Measurements from ENCODE around the gene STAMBP. TPM values are rescaled to one million over a fixed set of nuclear protein-coding genes. Genes with fewer than 3 reads are reported as not detected.

STAMBP gene
- total and polyA plus RNA-seq, 9 of the 15 experiments (the other 6 are each of a cell fraction or from before 2014, with no cell fraction given) = 36.9 to 75.2 (median 48.8) TPM

GRCh38 chr2:73852020-73852419, 23.3 kb downstream of the STAMBP start (continued):
- TF ChIP-seq MLLT1 (IDR thresholded peaks at IDR 0.05) (no peak), RREB1 (CRISPR knock-in tag; IDR thresholded peaks at IDR 0.05) (no peak), SMARCC2 (IDR thresholded peaks at IDR 0.05; ENCODE audit: low read depth) (peak; percentile 67), JUND (IDR thresholded peaks at IDR 0.05; ENCODE audit: borderline replicate concordance, low read depth, low read length) (peak; percentile 90), JUND (tag; IDR thresholded peaks at IDR 0.05; ENCODE audit: borderline replicate concordance, low read depth, low read length) (peak; percentile 88), NCOA2 (IDR thresholded peaks at IDR 0.05; ENCODE audit: partially characterized antibody in 2 of 2) (no peak), CHCHD3 (CRISPR knock-in tag; IDR thresholded peaks at IDR 0.05) (no peak), ZNF639 (CRISPR knock-in tag; conservative IDR thresholded peaks at IDR 0.05 in 1 of 2, IDR thresholded peaks at IDR 0.05 in 1 of 2) (no peak), PCBP2 (IDR thresholded peaks at IDR 0.05; ENCODE audit: low read depth, low read length, poor library complexity, severe bottlenecking) (no peak), CBFB (CRISPR knock-in tag; IDR thresholded peaks at IDR 0.05) (no peak), ZNF3 (CRISPR knock-in tag; IDR thresholded peaks at IDR 0.05) (no peak), PYGO2 (tag; IDR thresholded peaks at IDR 0.05) (no peak), ZFPM2 (CRISPR knock-in tag; IDR thresholded peaks at IDR 0.05) (no peak), KAT8 (IDR thresholded peaks at IDR 0.05; ENCODE audit: low read depth) (no peak), BRF2 (IDR thresholded peaks at IDR 0.05; ENCODE audit: borderline replicate concordance, insufficient read depth, insufficient read length) (no peak), POU5F1 (IDR thresholded peaks at IDR 0.05; ENCODE audit: borderline replicate concordance, low read depth, low read length, partially characterized antibody) (no peak), CCAR2 (IDR thresholded peaks at IDR 0.05; ENCODE audit: low read depth, low read length) (no peak), GTF2E2 (tag; IDR thresholded peaks at IDR 0.05) (no peak), KDM1A (IDR thresholded peaks at IDR 0.05) (peak; percentile 31 to 34; a peak in 2 of 4 replicates)
